Neural progenitor cell (in vitro differentiated cells): ENCODE measurements around the gene BMERB1. TPM values are rescaled to one million over a fixed set of nuclear protein-coding genes. Genes with fewer than 3 reads are reported as not detected.

Experiments used
- total RNA-seq: library from RNA; depleted of rRNA; stranded (reverse); fragments of >200 nt; gene quantifications from 2 replicates; pipeline ENCODE4 v1.2.3, GENCODE V29; 2015; ENCODE audit warnings: low replicate concordance

Gene BMERB1
- total RNA-seq, 1 donor from 2014 or later: 39.0 TPM

Other genes with a start within 250 kb of the BMERB1 start
- gene NPIPA5, start 56.3 kb upstream of the BMERB1 start, total RNA-seq: 0.87 TPM in 1 of 2 replicates, not detected in the other
- 0.30 and 0.87 TPM in 2 replicates for gene MPV17L, start 38.8 kb upstream of the BMERB1 start, total RNA-seq
- gene MARF1, start 208.6 kb downstream of the BMERB1 start, total RNA-seq: 11.9 and 13.4 TPM in 2 replicates
- gene NDE1, start 215.7 kb downstream of the BMERB1 start, total RNA-seq: 85.3 and 88.1 TPM in 2 replicates